SK-N-SH treated with all-trans-retinoic acid at 6 μM for 48 hours (cell line): ENCODE data around the gene OR5K4.

Source experiments
- ATAC-seq: fragments of 200-7000 bp; cut with Tn5 transposase; 3 replicates; pipeline ENCODE4 v1.9.1; 2020; ENCODE audit warnings: mild to moderate bottlenecking, moderate library complexity
- ARNTL ChIP-seq: fragments of 450-650 bp; formaldehyde crosslinking; IDR thresholded peaks from 2 replicates; pipeline ENCODE4 v1.5.0; 2020; ENCODE audit warnings: low read depth, mild to moderate bottlenecking, moderate library complexity, borderline replicate concordance
- BACH2 ChIP-seq: fragments of 250-450 bp; sonication (Bioruptor Pico); IDR thresholded peaks from 2 replicates; pipeline ENCODE4 v1.9.0; 2021; ENCODE audit warnings: mild to moderate bottlenecking, borderline replicate concordance
- CREB5 ChIP-seq: fragments of 250-450 bp; sonication (Bioruptor Pico); IDR thresholded peaks from 2 replicates; pipeline ENCODE4 v1.5.1; 2020; ENCODE audit warnings: low read depth, mild to moderate bottlenecking, moderate library complexity
- CSDC2 ChIP-seq: fragments of 250-450 bp; sonication (Bioruptor Pico); IDR thresholded peaks from 2 replicates; pipeline ENCODE4 v1.5.0; 2020; ENCODE audit warnings: mild to moderate bottlenecking, moderate library complexity
- GLIS3 ChIP-seq: fragments of 250-450 bp; sonication (Bioruptor Pico); IDR thresholded peaks from 2 replicates; pipeline ENCODE4 v1.5.0; 2020; ENCODE audit warnings: mild to moderate bottlenecking, moderate library complexity
- ISL1 ChIP-seq: fragments of 250-450 bp; sonication (Bioruptor Pico); IDR thresholded peaks from 2 replicates; pipeline ENCODE4 v2.1.2; 2022; ENCODE audit warnings: mild to moderate bottlenecking, moderate library complexity
- OSR1 ChIP-seq: fragments of 250-450 bp; sonication (Bioruptor Pico); IDR thresholded peaks from 2 replicates; pipeline ENCODE4 v1.8.0; 2022; ENCODE audit warnings: moderate library complexity, mild to moderate bottlenecking, inconsistent platforms
- PATZ1 ChIP-seq: fragments of 250-450 bp; sonication (Bioruptor Pico); IDR thresholded peaks from 2 replicates; pipeline ENCODE4 v1.8.0; 2020; ENCODE audit warnings: mild to moderate bottlenecking, moderate library complexity, borderline replicate concordance
- POU6F1 ChIP-seq: fragments of 250-450 bp; sonication (Bioruptor Pico); IDR thresholded peaks from 2 replicates; pipeline ENCODE4 v1.8.0; 2021; ENCODE audit warnings: low read depth, mild to moderate bottlenecking, moderate library complexity, borderline replicate concordance
- PPARA ChIP-seq: fragments of 250-450 bp; sonication (Bioruptor Pico); IDR thresholded peaks from 2 replicates; pipeline ENCODE4 v1.5.0; 2020; ENCODE audit warnings: mild to moderate bottlenecking, borderline replicate concordance
- RARB ChIP-seq: fragments of 250-450 bp; sonication (Bioruptor Pico); IDR thresholded peaks from 2 replicates; pipeline ENCODE4 v1.8.0; 2021; ENCODE audit warnings: mild to moderate bottlenecking, moderate library complexity
- SNAI2 ChIP-seq: fragments of 250-450 bp; sonication (Bioruptor Pico); IDR thresholded peaks from 2 replicates; pipeline ENCODE4 v1.5.0; 2020; ENCODE audit warnings: mild to moderate bottlenecking, moderate library complexity
- TCF4 ChIP-seq: fragments of 250-450 bp; sonication (Bioruptor Pico); IDR thresholded peaks from 2 replicates; pipeline ENCODE4 v1.8.0; 2021; ENCODE audit warnings: mild to moderate bottlenecking, moderate library complexity, borderline replicate concordance
- TOX ChIP-seq: fragments of 250-450 bp; sonication (Bioruptor Pico); IDR thresholded peaks from 2 replicates; pipeline ENCODE4 v1.8.0; 2021; ENCODE audit warnings: mild to moderate bottlenecking, moderate library complexity, borderline replicate concordance
- TSHZ2 ChIP-seq: fragments of 250-450 bp; sonication (Bioruptor Pico); IDR thresholded peaks from 2 replicates; pipeline ENCODE4 v1.5.0; 2020; ENCODE audit warnings: mild to moderate bottlenecking, moderate library complexity
- ZC3H10 ChIP-seq: fragments of 250-450 bp; sonication (Bioruptor Pico); IDR thresholded peaks from 2 replicates; pipeline ENCODE4 v1.5.1; 2021; ENCODE audit warnings: mild to moderate bottlenecking, moderate library complexity
- ZFP3 ChIP-seq: fragments of 250-450 bp; sonication (Bioruptor Pico); IDR thresholded peaks from 2 replicates; pipeline ENCODE4 v1.5.0; 2020; ENCODE audit warnings: mild to moderate bottlenecking, moderate library complexity
- ZFP30 ChIP-seq: fragments of 450-650 bp; formaldehyde crosslinking; IDR thresholded peaks from 2 replicates; pipeline ENCODE4 v1.5.0; 2022; ENCODE audit warnings: mild to moderate bottlenecking, moderate library complexity
- ZNF565 ChIP-seq: fragments of 450-650 bp; formaldehyde crosslinking; conservative IDR thresholded peaks from 2 replicates; pipeline ENCODE4 v1.5.0; 2020; ENCODE audit warnings: low read depth, mild to moderate bottlenecking, moderate library complexity
- ZNF70 ChIP-seq: fragments of 450-650 bp; formaldehyde crosslinking; IDR thresholded peaks from 2 replicates; pipeline ENCODE4 v1.5.0; 2020; ENCODE audit warnings: mild to moderate bottlenecking, moderate library complexity
- ZNF8 ChIP-seq: fragments of 450-650 bp; formaldehyde crosslinking; IDR thresholded peaks from 2 replicates; pipeline ENCODE4 v1.5.0; 2020; ENCODE audit warnings: mild to moderate bottlenecking, moderate library complexity

The OR5K4 gene

GRCh38 chr3:98359250-98359649, 5.6 kb downstream of the OR5K4 start:
- no peak for TF ChIP-seq POU6F1
- ATAC-seq = no peak

- ATAC-seq = no peak
- no peak for TF ChIP-seq ARNTL (CRISPR knock-in tag)
- TF ChIP-seq ZNF565 (CRISPR knock-in tag) = no peak
- TF ChIP-seq SNAI2 (CRISPR knock-in tag) = no peak
- no peak for TF ChIP-seq POU6F1
- TF ChIP-seq ZNF8 (CRISPR knock-in tag) = no peak
- no peak for TF ChIP-seq TOX (CRISPR knock-in tag)
- TF ChIP-seq ZFP30 = no peak
- no peak for TF ChIP-seq PATZ1 (CRISPR knock-in tag)
- TF ChIP-seq BACH2 (CRISPR knock-in tag) = no peak
- no peak for TF ChIP-seq ZNF70 (CRISPR knock-in tag)
- no peak for TF ChIP-seq CSDC2
- no peak for TF ChIP-seq OSR1
- no peak for TF ChIP-seq PPARA
- TF ChIP-seq ISL1 (CRISPR knock-in tag) = no peak
- no peak for TF ChIP-seq CREB5 (CRISPR knock-in tag)
- TF ChIP-seq ZC3H10 = no peak
- TF ChIP-seq, all 23 proteins: peak for 0
Observed at GRCh38 chr3:98359993-98360675, 6.5 kb downstream of the OR5K4 start.

- ATAC-seq = no peak
Observed at GRCh38 chr3:98360681-98361080, 7.0 kb downstream of the OR5K4 start.

More at GRCh38 chr3:98360681-98361080, 7.0 kb downstream of the OR5K4 start:
- TF ChIP-seq ZNF8 (CRISPR knock-in tag) (no peak), TCF4 (CRISPR knock-in tag) (no peak), ARNTL (CRISPR knock-in tag) (no peak), TSHZ2 (CRISPR knock-in tag) (no peak), ZNF565 (CRISPR knock-in tag) (no peak), RARB (no peak), ZNF70 (CRISPR knock-in tag) (no peak), BACH2 (CRISPR knock-in tag) (no peak), CSDC2 (no peak), SNAI2 (CRISPR knock-in tag) (no peak), GLIS3 (CRISPR knock-in tag) (no peak), ZFP3 (no peak)
